ENCODE measurements around the gene UGT2B7. TPM values are rescaled to one million over a fixed set of nuclear protein-coding genes. Genes with fewer than 3 reads are reported as not detected.

Gene UGT2B7
- polyA plus RNA-seq, 1 of the 3 experiments (the other 2 are of a cell fraction): not detected

DNA sequence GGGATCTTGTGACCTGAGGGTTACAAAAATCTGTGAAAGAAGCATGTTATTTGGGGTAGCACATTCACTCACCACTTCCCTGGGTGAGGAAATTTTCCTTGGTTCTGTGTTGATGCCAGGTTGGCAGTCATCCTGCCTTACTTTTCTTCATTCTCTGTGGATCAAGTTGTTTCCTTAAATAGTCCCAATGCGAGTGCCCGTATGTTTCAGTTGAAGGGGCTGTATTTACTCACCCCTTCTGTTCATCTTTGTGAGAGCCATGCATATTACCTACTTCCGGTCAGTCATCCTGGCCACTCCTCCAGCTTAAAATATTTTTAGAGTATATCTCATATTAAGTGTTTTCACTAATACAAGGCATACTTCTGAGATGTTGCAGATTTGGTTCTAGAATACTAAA lies 2.6 kb upstream of the UGT2B7 start:
- WGBS (ENCODE audit: low lambda C conversion rate): 8% methylated on average over 3 of the region's 3 CpGs
- Histone ChIP-seq H4K20me1 (ENCODE audit: insufficient read depth) (no peaks in the 10 kb centered on the region), H3K4me3 (ENCODE audit: low read depth in 2 of 2, low read length in 1 of 2) (no peak overlapping the region), H3K9ac (no peak overlapping the region), H3K9me2 (no peaks in the 10 kb centered on the region), H3K9me3 (no peaks in the 10 kb centered on the region), H2AFZ (ENCODE audit: low read depth) (0 out of 2 replicates have a peak overlapping the region, but pooled peaks have one; percentile 25), H3K36me3 (replicated peaks in 1 of 2; ENCODE audit: control insufficient read depth in 1 of 2, insufficient read depth in 2 of 2, low read length in 1 of 2) (no peaks in the 10 kb centered on the region), H3K4me1 (ENCODE audit: control insufficient read depth in 1 of 2, insufficient read depth in 2 of 2, low read depth in 1 of 2, low read length in 1 of 2) (no peaks in the 10 kb centered on the region), H3K79me2 (ENCODE audit: insufficient read depth) (no peaks in the 10 kb centered on the region), H3F3A (replicated peaks; ENCODE audit: insufficient read depth) (peaks cover 3% of the 10 kb centered on the region), H3K4me2 (no peak overlapping the region), H3K27me3 (ENCODE audit: insufficient read depth) (no peaks in the 10 kb centered on the region), H3K27ac (ENCODE audit: low read depth in 2 of 2, low read length in 1 of 2) (no peak overlapping the region)
- no peak for DNase-seq
- ChIA-PET POLR2A (no interaction called here), CTCF (no interaction called here)
- no peak for TF ChIP-seq NFIC (IDR thresholded peaks at IDR 0.05; ENCODE audit: borderline replicate concordance)
- TF ChIP-seq, protein P1, sequence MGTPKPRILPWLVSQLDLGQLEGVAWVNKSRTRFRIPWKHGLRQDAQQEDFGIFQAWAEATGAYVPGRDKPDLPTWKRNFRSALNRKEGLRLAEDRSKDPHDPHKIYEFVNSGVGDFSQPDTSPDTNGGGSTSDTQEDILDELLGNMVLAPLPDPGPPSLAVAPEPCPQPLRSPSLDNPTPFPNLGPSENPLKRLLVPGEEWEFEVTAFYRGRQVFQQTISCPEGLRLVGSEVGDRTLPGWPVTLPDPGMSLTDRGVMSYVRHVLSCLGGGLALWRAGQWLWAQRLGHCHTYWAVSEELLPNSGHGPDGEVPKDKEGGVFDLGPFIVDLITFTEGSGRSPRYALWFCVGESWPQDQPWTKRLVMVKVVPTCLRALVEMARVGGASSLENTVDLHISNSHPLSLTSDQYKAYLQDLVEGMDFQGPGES (IDR thresholded peaks at IDR 0.05; ENCODE audit: low read depth, low read length): no peak
- TF ChIP-seq MXI1 (IDR thresholded peaks at IDR 0.05; ENCODE audit: low read depth, low read length): no peak
- no peak for TF ChIP-seq RXRA (IDR thresholded peaks at IDR 0.05; ENCODE audit: borderline replicate concordance, low read depth)
- TF ChIP-seq, protein P2, sequence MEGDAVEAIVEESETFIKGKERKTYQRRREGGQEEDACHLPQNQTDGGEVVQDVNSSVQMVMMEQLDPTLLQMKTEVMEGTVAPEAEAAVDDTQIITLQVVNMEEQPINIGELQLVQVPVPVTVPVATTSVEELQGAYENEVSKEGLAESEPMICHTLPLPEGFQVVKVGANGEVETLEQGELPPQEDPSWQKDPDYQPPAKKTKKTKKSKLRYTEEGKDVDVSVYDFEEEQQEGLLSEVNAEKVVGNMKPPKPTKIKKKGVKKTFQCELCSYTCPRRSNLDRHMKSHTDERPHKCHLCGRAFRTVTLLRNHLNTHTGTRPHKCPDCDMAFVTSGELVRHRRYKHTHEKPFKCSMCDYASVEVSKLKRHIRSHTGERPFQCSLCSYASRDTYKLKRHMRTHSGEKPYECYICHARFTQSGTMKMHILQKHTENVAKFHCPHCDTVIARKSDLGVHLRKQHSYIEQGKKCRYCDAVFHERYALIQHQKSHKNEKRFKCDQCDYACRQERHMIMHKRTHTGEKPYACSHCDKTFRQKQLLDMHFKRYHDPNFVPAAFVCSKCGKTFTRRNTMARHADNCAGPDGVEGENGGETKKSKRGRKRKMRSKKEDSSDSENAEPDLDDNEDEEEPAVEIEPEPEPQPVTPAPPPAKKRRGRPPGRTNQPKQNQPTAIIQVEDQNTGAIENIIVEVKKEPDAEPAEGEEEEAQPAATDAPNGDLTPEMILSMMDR (IDR thresholded peaks at IDR 0.05): no peak
- no peak for TF ChIP-seq FOXJ3 (CRISPR knock-in tag; IDR thresholded peaks at IDR 0.05)
- TF ChIP-seq SMC3 (IDR thresholded peaks at IDR 0.05; ENCODE audit: low read depth, low read length): no peak
- no peak for TF ChIP-seq GATA2 (CRISPR knock-in tag; IDR thresholded peaks at IDR 0.05)
- TF ChIP-seq, protein P3, sequence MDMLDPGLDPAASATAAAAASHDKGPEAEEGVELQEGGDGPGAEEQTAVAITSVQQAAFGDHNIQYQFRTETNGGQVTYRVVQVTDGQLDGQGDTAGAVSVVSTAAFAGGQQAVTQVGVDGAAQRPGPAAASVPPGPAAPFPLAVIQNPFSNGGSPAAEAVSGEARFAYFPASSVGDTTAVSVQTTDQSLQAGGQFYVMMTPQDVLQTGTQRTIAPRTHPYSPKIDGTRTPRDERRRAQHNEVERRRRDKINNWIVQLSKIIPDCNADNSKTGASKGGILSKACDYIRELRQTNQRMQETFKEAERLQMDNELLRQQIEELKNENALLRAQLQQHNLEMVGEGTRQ (IDR thresholded peaks at IDR 0.05; ENCODE audit: borderline replicate concordance, low read depth, low read length): no peak
- TF ChIP-seq, protein P4, sequence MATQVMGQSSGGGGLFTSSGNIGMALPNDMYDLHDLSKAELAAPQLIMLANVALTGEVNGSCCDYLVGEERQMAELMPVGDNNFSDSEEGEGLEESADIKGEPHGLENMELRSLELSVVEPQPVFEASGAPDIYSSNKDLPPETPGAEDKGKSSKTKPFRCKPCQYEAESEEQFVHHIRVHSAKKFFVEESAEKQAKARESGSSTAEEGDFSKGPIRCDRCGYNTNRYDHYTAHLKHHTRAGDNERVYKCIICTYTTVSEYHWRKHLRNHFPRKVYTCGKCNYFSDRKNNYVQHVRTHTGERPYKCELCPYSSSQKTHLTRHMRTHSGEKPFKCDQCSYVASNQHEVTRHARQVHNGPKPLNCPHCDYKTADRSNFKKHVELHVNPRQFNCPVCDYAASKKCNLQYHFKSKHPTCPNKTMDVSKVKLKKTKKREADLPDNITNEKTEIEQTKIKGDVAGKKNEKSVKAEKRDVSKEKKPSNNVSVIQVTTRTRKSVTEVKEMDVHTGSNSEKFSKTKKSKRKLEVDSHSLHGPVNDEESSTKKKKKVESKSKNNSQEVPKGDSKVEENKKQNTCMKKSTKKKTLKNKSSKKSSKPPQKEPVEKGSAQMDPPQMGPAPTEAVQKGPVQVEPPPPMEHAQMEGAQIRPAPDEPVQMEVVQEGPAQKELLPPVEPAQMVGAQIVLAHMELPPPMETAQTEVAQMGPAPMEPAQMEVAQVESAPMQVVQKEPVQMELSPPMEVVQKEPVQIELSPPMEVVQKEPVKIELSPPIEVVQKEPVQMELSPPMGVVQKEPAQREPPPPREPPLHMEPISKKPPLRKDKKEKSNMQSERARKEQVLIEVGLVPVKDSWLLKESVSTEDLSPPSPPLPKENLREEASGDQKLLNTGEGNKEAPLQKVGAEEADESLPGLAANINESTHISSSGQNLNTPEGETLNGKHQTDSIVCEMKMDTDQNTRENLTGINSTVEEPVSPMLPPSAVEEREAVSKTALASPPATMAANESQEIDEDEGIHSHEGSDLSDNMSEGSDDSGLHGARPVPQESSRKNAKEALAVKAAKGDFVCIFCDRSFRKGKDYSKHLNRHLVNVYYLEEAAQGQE (IDR thresholded peaks at IDR 0.05; ENCODE audit: low read depth, low read length): no peak

All from SK-N-SH (cell line).